MM.1S (cell line): ENCODE measurements around the gene AADAC.

Source experiments
- DNase-seq: peaks from one replicate; pipeline ENCODE4 v3.0.0-alpha.2; 2015
- H2AFZ ChIP-seq: fragments of 300-600 bp; sonication (generic); 2 replicates; pipeline ENCODE4 v1.6.0; 2016; ENCODE audit warnings: antibody characterized with exemption, low read length
- H3F3A ChIP-seq: fragments of 300-600 bp; sonication (generic); 2 replicates; pipeline ENCODE4 v1.6.1; 2016; ENCODE audit warnings: mild to moderate bottlenecking, antibody characterized with exemption, low read length, moderate library complexity, mixed read lengths; ENCODE audit not compliant: insufficient read depth
- H3K27ac ChIP-seq: fragments of 300-600 bp; sonication (generic); 2 replicates; pipeline ENCODE4 v1.5.1; 2016; ENCODE audit warnings: mild to moderate bottlenecking, low read length
- H3K27me3 ChIP-seq: fragments of 300-600 bp; sonication (generic); replicated peaks from 2 replicates; pipeline ENCODE4 v1.6.0; 2016; ENCODE audit warnings: low read length; ENCODE audit not compliant: insufficient read depth
- H3K36me3 ChIP-seq: fragments of 300-600 bp; sonication (generic); replicated peaks from 2 replicates; pipeline ENCODE4 v1.6.1; 2016; ENCODE audit warnings: mild to moderate bottlenecking, low read length, mixed read lengths; ENCODE audit not compliant: insufficient read depth
- H3K4me1 ChIP-seq: fragments of 300-600 bp; sonication (generic); 2 replicates; pipeline ENCODE4 v1.6.1; 2016; ENCODE audit warnings: low read length, mixed read lengths
- H3K4me2 ChIP-seq: fragments of 300-600 bp; sonication (generic); 2 replicates; pipeline ENCODE4 v1.6.0; 2016; ENCODE audit warnings: low read depth, low read length
- H3K4me3 ChIP-seq: fragments of 300-600 bp; sonication (generic); 2 replicates; pipeline ENCODE4 v1.5.1; 2016; ENCODE audit warnings: low read length, mixed read lengths
- H3K79me2 ChIP-seq: fragments of 300-600 bp; sonication (generic); 2 replicates; pipeline ENCODE4 v1.6.1; 2016; ENCODE audit warnings: mixed run types, low read length, mixed read lengths
- H3K9ac ChIP-seq: fragments of 300-600 bp; sonication (generic); 2 replicates; pipeline ENCODE4 v1.6.1; 2016; ENCODE audit warnings: low read length, mixed read lengths
- H3K9me2 ChIP-seq: fragments of 300-600 bp; sonication (generic); replicated peaks from 2 replicates; pipeline ENCODE4 v1.6.1; 2016; ENCODE audit warnings: mild to moderate bottlenecking, low read length, mixed read lengths; ENCODE audit not compliant: insufficient read depth
- H3K9me3 ChIP-seq: fragments of 300-600 bp; sonication (generic); replicated peaks from 2 replicates; pipeline ENCODE4 v1.6.1; 2016; ENCODE audit warnings: mild to moderate bottlenecking, low read length, mixed read lengths; ENCODE audit not compliant: insufficient read depth
- H4K20me1 ChIP-seq: fragments of 300-600 bp; sonication (generic); 2 replicates; pipeline ENCODE4 v1.6.1; 2016; ENCODE audit warnings: mild to moderate bottlenecking, low read length, moderate library complexity, mixed read lengths; ENCODE audit not compliant: insufficient read depth
- EZH2 ChIP-seq: fragments of 300-600 bp; sonication (generic); optimal IDR thresholded peaks from 2 replicates; pipeline ENCODE3; 2017; ENCODE audit warnings: low read depth, mild to moderate bottlenecking, antibody characterized with exemption, low read length, mixed read lengths
- EZH2phosphoT487 ChIP-seq: fragments of 300-600 bp; sonication (generic); IDR thresholded peaks from 2 replicates; pipeline ENCODE4 v1.6.1; 2018; ENCODE audit warnings: antibody characterized with exemption, low read length
- TF ChIP-seq, protein P1 (sequence below): fragments of 300-600 bp; sonication (generic); IDR thresholded peaks from 2 replicates; pipeline ENCODE4 v1.5.1; 2016; ENCODE audit warnings: antibody characterized with exemption, low read length, mixed read lengths

AADAC gene

DNA sequence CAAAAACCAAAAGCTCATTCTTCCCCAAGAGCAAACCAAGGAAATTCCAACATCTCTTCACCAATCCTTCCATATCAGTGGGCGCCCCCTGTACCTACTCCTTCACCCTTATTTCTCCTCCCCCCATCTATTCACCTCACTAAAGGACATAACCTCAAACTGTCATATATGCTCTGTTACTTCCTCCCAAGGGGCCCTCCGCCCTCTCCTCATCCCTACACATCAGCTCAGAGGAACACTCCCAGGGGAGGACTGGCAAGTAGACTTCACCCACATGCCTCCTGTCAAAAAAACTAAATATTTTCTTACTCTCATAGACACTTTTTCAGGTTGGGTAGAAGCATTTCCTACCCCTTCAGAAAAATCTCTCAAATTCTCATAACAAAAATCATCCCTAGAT, 2.4 kb upstream of the AADAC start:
- Histone ChIP-seq H3K27ac (no peak overlapping the region), H3K4me1 (no peaks in the 10 kb centered on the region), H4K20me1 (no peaks in the 10 kb centered on the region), H3K79me2 (no peaks in the 10 kb centered on the region), H3K9me2 (no peaks in the 10 kb centered on the region), H3K4me2 (no peak overlapping the region), H3K36me3 (no peaks in the 10 kb centered on the region), H3K9ac (no peak overlapping the region), H3K4me3 (no peak overlapping the region), H3K9me3 (no peaks in the 10 kb centered on the region), H3K27me3 (no peaks in the 10 kb centered on the region), H2AFZ (no peak overlapping the region), H3F3A (no peaks in the 10 kb centered on the region)
- DNase-seq = no peak
- TF ChIP-seq EZH2phosphoT487 (no peak), EZH2 (no peak)
- TF ChIP-seq, protein P1, sequence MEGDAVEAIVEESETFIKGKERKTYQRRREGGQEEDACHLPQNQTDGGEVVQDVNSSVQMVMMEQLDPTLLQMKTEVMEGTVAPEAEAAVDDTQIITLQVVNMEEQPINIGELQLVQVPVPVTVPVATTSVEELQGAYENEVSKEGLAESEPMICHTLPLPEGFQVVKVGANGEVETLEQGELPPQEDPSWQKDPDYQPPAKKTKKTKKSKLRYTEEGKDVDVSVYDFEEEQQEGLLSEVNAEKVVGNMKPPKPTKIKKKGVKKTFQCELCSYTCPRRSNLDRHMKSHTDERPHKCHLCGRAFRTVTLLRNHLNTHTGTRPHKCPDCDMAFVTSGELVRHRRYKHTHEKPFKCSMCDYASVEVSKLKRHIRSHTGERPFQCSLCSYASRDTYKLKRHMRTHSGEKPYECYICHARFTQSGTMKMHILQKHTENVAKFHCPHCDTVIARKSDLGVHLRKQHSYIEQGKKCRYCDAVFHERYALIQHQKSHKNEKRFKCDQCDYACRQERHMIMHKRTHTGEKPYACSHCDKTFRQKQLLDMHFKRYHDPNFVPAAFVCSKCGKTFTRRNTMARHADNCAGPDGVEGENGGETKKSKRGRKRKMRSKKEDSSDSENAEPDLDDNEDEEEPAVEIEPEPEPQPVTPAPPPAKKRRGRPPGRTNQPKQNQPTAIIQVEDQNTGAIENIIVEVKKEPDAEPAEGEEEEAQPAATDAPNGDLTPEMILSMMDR = no peak

DNA sequence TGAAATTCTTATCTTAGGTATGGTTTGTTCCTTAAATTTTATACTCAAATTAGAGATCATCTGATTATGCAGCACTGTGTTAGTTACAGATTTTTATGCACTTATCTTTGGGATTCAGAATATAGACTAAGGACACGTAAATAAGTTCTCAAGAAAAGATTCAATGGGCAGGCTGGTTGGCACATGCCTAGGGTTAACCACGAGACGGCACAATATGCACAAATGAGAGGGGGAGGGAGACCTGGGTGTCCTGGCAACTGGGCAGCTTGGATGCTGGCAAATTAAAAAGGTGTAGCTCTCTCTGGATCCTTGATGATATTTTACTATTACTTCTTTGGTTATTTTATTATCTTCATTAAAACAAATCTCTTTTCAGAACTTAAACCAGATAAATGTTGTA, 672 bp downstream of the AADAC start:
- Histone ChIP-seq H3K9me2 (no peaks in the 10 kb centered on the region), H3K9ac (no peak overlapping the region), H3K79me2 (no peaks in the 10 kb centered on the region), H4K20me1 (no peaks in the 10 kb centered on the region), H3K4me3 (no peak overlapping the region), H3F3A (no peaks in the 10 kb centered on the region), H3K4me1 (no peaks in the 10 kb centered on the region), H3K27ac (no peak overlapping the region), H3K4me2 (no peak overlapping the region), H3K27me3 (no peaks in the 10 kb centered on the region), H3K36me3 (no peaks in the 10 kb centered on the region), H3K9me3 (no peaks in the 10 kb centered on the region), H2AFZ (no peak overlapping the region)
- TF ChIP-seq EZH2 = no peak
- TF ChIP-seq EZH2phosphoT487 = no peak
- TF ChIP-seq, protein P1 = no peak
- no peak for DNase-seq

DNA sequence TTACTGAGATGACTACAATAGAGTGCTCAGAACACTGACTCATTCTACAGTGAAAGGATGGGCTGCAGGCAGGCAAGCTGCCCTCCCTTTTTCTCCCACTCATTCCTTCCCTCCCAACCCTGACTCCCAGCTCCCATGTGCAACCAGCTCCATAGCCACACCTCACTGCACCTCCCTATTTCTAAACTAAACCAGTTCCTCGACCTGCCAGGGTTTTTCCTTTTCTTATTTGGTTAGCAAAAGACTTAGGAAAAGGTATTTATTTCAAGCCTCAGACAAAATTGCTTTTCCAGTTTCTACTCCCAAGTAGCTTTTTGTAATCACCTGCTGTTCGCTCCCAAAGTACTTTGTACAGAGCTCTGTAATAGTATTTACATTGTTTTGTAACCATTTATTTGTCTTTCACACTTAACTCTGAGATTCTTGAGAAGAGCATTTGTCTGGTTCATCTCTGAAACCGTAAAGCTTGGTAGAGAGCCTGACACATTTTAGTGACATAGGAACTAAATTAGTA, 2.2 kb downstream of the AADAC start:
- no peaks in the 10 kb centered on the region for H3K36me3 ChIP-seq
- H3K4me1 ChIP-seq = no peaks in the 10 kb centered on the region
- H3K4me2 ChIP-seq = no peak overlapping the region
- no peak overlapping the region for H3K4me3 ChIP-seq
- TF ChIP-seq EZH2 (no peak), EZH2phosphoT487 (no peak)
- TF ChIP-seq, protein P1 = no peak
- no peaks in the 10 kb centered on the region for H3K9me2 ChIP-seq
- H3K9ac ChIP-seq = no peak overlapping the region
- H4K20me1 ChIP-seq = no peaks in the 10 kb centered on the region
- no peak for DNase-seq
- no peaks in the 10 kb centered on the region for H3K79me2 ChIP-seq
- no peak overlapping the region for H3K27ac ChIP-seq
- no peaks in the 10 kb centered on the region for H3K27me3 ChIP-seq
- H3K9me3 ChIP-seq = no peaks in the 10 kb centered on the region
- no peaks in the 10 kb centered on the region for H3F3A ChIP-seq
- H2AFZ ChIP-seq = no peak overlapping the region
